IMR-90 (cell line): Measurements from ENCODE around the gene NPHP4. TPM values are rescaled to one million over a fixed set of nuclear protein-coding genes. Genes with fewer than 3 reads are reported as not detected.

Experiments
- ATAC-seq: fragments of 200-7000 bp; cut with Tn5 transposase; 2 replicates; pipeline ENCODE4 v1.9.1; 2020; ENCODE audit warnings: low read depth, mild to moderate bottlenecking, moderate library complexity
- BruUV-seq: library from RNA; stranded (reverse); fragments of 400-500 nt; replicated peaks from 2 replicates; lab custom pipeline; 2021; lab: Mats Ljungman, UMichigan
- CTCF ChIA-PET: fragments of 300-600 bp; formaldehyde crosslinking; extraction: SDS; loops from one replicate; lab custom pipeline; 2021; ENCODE audit warnings: antibody characterized with exemption; lab: Yijun Ruan, JAX
- POLR2A ChIA-PET: fragments of 300-600 bp; sonication (Branson Sonifier 250); formaldehyde crosslinking; loops from one replicate; lab custom pipeline; 2022; ENCODE audit warnings: antibody characterized with exemption; ENCODE audit not compliant: unreplicated experiment; lab: Charles Lee
- DNase-seq: peaks from one replicate; pipeline ENCODE4 v3.0.0; 2013
- H2AFZ ChIP-seq: replicated peaks from 2 replicates; pipeline ENCODE3; 2013; ENCODE audit warnings: low read length, mild to moderate bottlenecking; ENCODE audit not compliant: poor library complexity
- H2AK5ac ChIP-seq: 2 replicates; pipeline ENCODE4 v1.6.1; 2013; ENCODE audit warnings: low read depth, low read length, inconsistent platforms
- H2AK9ac ChIP-seq: replicated peaks from 2 replicates; pipeline ENCODE3; 2013; ENCODE audit warnings: mild to moderate bottlenecking, low read depth, low read length, moderate library complexity; ENCODE audit not compliant: poor library complexity
- H2BK120ac ChIP-seq: 2 replicates; pipeline ENCODE4 v1.6.1; 2013; ENCODE audit warnings: low read depth, low read length, inconsistent platforms
- H2BK15ac ChIP-seq: 3 replicates; pipeline ENCODE4 v1.6.1; 2013; ENCODE audit warnings: low read depth, low read length, inconsistent platforms
- H2BK20ac ChIP-seq: 2 replicates; pipeline ENCODE4 v1.6.1; 2013; ENCODE audit warnings: low read depth, mild to moderate bottlenecking, inconsistent platforms, low read length, moderate library complexity
- H2BK5ac ChIP-seq: 2 replicates; pipeline ENCODE4 v1.6.1; 2013; ENCODE audit warnings: mild to moderate bottlenecking, low read depth, low read length, inconsistent platforms; ENCODE audit not compliant: poor library complexity, severe bottlenecking
- H3K14ac ChIP-seq: replicated peaks from 2 replicates; pipeline ENCODE4 v1.6.1; 2013; ENCODE audit warnings: low read depth, low read length, inconsistent platforms
- H3K18ac ChIP-seq: 2 replicates; pipeline ENCODE4 v1.6.1; 2013; ENCODE audit warnings: low read depth, low read length, control low read depth
- H3K23ac ChIP-seq: 2 replicates; pipeline ENCODE4 v1.6.1; 2013; ENCODE audit warnings: low read depth, low read length, inconsistent platforms
- H3K27ac ChIP-seq: 2 replicates; pipeline ENCODE4 v1.5.1; 2013; ENCODE audit warnings: mild to moderate bottlenecking, control low read depth, low read length; ENCODE audit not compliant: insufficient read depth
- H3K27me3 ChIP-seq: 2 replicates; pipeline ENCODE4 v1.6.1; 2013; ENCODE audit warnings: low read length; ENCODE audit not compliant: control insufficient read depth, insufficient read depth
- H3K36me3 ChIP-seq: 2 replicates; pipeline ENCODE4 v1.6.1; 2013; ENCODE audit warnings: low read length, mixed read lengths; ENCODE audit not compliant: control insufficient read depth, insufficient read depth
- H3K4ac ChIP-seq: 2 replicates; pipeline ENCODE4 v1.6.1; 2013; ENCODE audit warnings: low read depth, low read length, inconsistent platforms
- H3K4me1 ChIP-seq: 2 replicates; pipeline ENCODE4 v1.6.1; 2013; ENCODE audit warnings: low read length, mixed read lengths; ENCODE audit not compliant: control insufficient read depth, insufficient read depth
- H3K4me2 ChIP-seq: 2 replicates; pipeline ENCODE4 v1.6.1; 2013; ENCODE audit warnings: low read depth, mild to moderate bottlenecking, control low read depth, low read length, moderate library complexity
- H3K4me3 ChIP-seq: 2 replicates; pipeline ENCODE4 v1.5.1; 2013; ENCODE audit warnings: low read depth, mild to moderate bottlenecking, control low read depth, low read length, moderate library complexity; ENCODE audit not compliant: insufficient read depth
- H3K56ac ChIP-seq: 2 replicates; pipeline ENCODE4 v1.6.1; 2013; ENCODE audit warnings: low read length, inconsistent platforms; ENCODE audit not compliant: insufficient read depth; ENCODE audit errors: extremely low read depth
- H3K79me1 ChIP-seq, 2 experiments: 2 replicates each; pipeline ENCODE4 v1.6.1; 2013; ENCODE audit warnings: low read length in 2 of 2, inconsistent platforms in 1 of 2, low read depth in 1 of 2
- H3K9ac ChIP-seq: 2 replicates; pipeline ENCODE4 v1.6.1; 2013; ENCODE audit warnings: low read depth, low read length, control low read depth
- H3K9me1 ChIP-seq: 2 replicates; pipeline ENCODE4 v1.6.1; 2013; ENCODE audit warnings: low read length, inconsistent platforms; ENCODE audit not compliant: insufficient read depth
- H3K9me3 ChIP-seq: 2 replicates; pipeline ENCODE4 v1.6.1; 2013; ENCODE audit warnings: low read length; ENCODE audit not compliant: control insufficient read depth, insufficient read depth
- H4K20me1 ChIP-seq: 2 replicates; pipeline ENCODE4 v1.6.1; 2013; ENCODE audit warnings: low read length, inconsistent platforms; ENCODE audit not compliant: insufficient read depth
- H4K5ac ChIP-seq: 2 replicates; pipeline ENCODE4 v1.6.1; 2013; ENCODE audit warnings: mild to moderate bottlenecking, low read depth, low read length, control low read depth
- H4K8ac ChIP-seq, 2 experiments: 2 replicates each; pipeline ENCODE4 v1.6.1; 2013; ENCODE audit warnings: low read depth in 2 of 2, low read length in 2 of 2, control low read depth in 1 of 2, inconsistent platforms in 1 of 2
- H4K91ac ChIP-seq: 2 replicates; pipeline ENCODE4 v1.6.1; 2013; ENCODE audit warnings: low read depth, low read length, inconsistent platforms; ENCODE audit not compliant: insufficient read depth
- BHLHE40 ChIP-seq: fragments of 150-350 bp; IDR thresholded peaks from 2 replicates; pipeline ENCODE4 v1.6.1; 2016; ENCODE audit warnings: mild to moderate bottlenecking, low read depth, low read length
- CEBPB ChIP-seq: IDR thresholded peaks from 2 replicates; pipeline ENCODE4 v1.6.1; 2012; ENCODE audit warnings: low read depth, low read length, improper control_type of control experiment
- CHD1 ChIP-seq: IDR thresholded peaks from 2 replicates; pipeline ENCODE4 v1.6.1; 2012; ENCODE audit warnings: low read depth, low read length, improper control_type of control experiment
- CTCF ChIP-seq: conservative IDR thresholded peaks from 2 replicates; pipeline ENCODE4 v1.5.1; 2012; ENCODE audit warnings: mild to moderate bottlenecking, low read depth, low read length, improper control_type of control experiment
- FOS ChIP-seq: fragments of 150-350 bp; IDR thresholded peaks from 2 replicates; pipeline ENCODE4 v1.6.1; 2016; ENCODE audit warnings: low read depth, low read length
- MAFK ChIP-seq: IDR thresholded peaks from 2 replicates; pipeline ENCODE4 v1.6.1; 2012; ENCODE audit warnings: low read depth, low read length, improper control_type of control experiment
- MAZ ChIP-seq: IDR thresholded peaks from 2 replicates; pipeline ENCODE4 v1.6.1; 2012; ENCODE audit warnings: low read depth, mild to moderate bottlenecking, low read length, improper control_type of control experiment, moderate library complexity, borderline replicate concordance
- MXI1 ChIP-seq: IDR thresholded peaks from 2 replicates; pipeline ENCODE4 v1.6.1; 2012; ENCODE audit warnings: low read depth, mild to moderate bottlenecking, low read length, moderate library complexity, borderline replicate concordance
- POLR2A ChIP-seq: IDR thresholded peaks from 2 replicates; pipeline ENCODE4 v1.6.1; 2012; ENCODE audit warnings: mild to moderate bottlenecking, low read depth, low read length
- RCOR1 ChIP-seq: IDR thresholded peaks from 2 replicates; pipeline ENCODE4 v1.6.1; 2012; ENCODE audit warnings: mild to moderate bottlenecking, low read length, improper control_type of control experiment; ENCODE audit not compliant: insufficient replicate concordance
- RFX5 ChIP-seq: IDR thresholded peaks from 2 replicates; pipeline ENCODE4 v1.8.0; 2012; ENCODE audit warnings: low read depth, mild to moderate bottlenecking, low read length, moderate library complexity
- SMC3 ChIP-seq: fragments of 150-350 bp; IDR thresholded peaks from 2 replicates; pipeline ENCODE4 v1.6.1; 2016; ENCODE audit warnings: low read depth, mild to moderate bottlenecking, antibody characterized with exemption, low read length, moderate library complexity
- USF2 ChIP-seq: fragments of 150-350 bp; IDR thresholded peaks from 2 replicates; pipeline ENCODE4 v1.6.1; 2017; ENCODE audit warnings: mild to moderate bottlenecking, antibody characterized with exemption, low read length, low read depth
- WGBS, 2 experiments: methylation state at CpG; one replicate each; pipeline versions ENCODE4 v1.1.5 to v1.1.7; 2013; ENCODE audit warnings: missing lambda C conversion rate in 2 of 2; ENCODE audit not compliant: insufficient read length in 1 of 2; ENCODE audit errors: extremely low coverage in 2 of 2; 5-methylcytosine and 5-hydroxymethylcytosine counted together
- dilution Hi-C: fragments of 300-500 bp; cut with HindIII; formaldehyde crosslinking; loops from one replicate; pipeline ENCODE4 v1.14.3; 2018; ENCODE audit warnings: low sequenced_read_pairs; ENCODE audit not compliant: unreplicated experiment
- in situ Hi-C: fragments of 300-500 bp; cut with MboI; formaldehyde crosslinking; loops from 3 replicates; pipeline ENCODE4 v1.14.3; 2019; ENCODE audit warnings: low sequenced_read_pairs, inconsistent platforms, mixed read lengths
- intact Hi-C: fragments of 100-400 bp; cut with micrococcal nuclease; formaldehyde crosslinking; loops from 2 replicates; pipeline ENCODE4 v1.10.0; 2022
- polyA plus RNA-seq, 3 experiments: library from polyadenylated mRNA; depleted of rRNA; stranded (reverse); fragments of >200 nt; gene quantifications; 2 replicates each; pipeline ENCODE4 v1.2.3, GENCODE V29; 2012; ENCODE audit warnings: low replicate concordance in 1 of 3
- total RNA-seq: library from RNA; depleted of rRNA; stranded (reverse); fragments of >200 nt; gene quantifications from 2 replicates; pipeline ENCODE4 v1.2.3, GENCODE V29; 2012

Gene NPHP4
- total and polyA plus RNA-seq, 2 of the 4 experiments (the other 2 are of a cell fraction), result 2.0 to 5.5 TPM

- H3K9ac ChIP-seq, result no peak overlapping the region
- H3K56ac ChIP-seq, result no peak overlapping the region
- no peak overlapping the region for H2BK20ac ChIP-seq
- TF ChIP-seq SMC3 (no peak), RFX5 (no peak), MAZ (no peak), POLR2A (no peak), FOS (no peak), RCOR1 (no peak), CHD1 (no peak), USF2 (no peak), MXI1 (no peak), CEBPB (no peak), MAFK (no peak), CTCF (no peak), BHLHE40 (no peak)
- H3K4me3 ChIP-seq, result no peak overlapping the region
- no peak overlapping the region for H4K8ac ChIP-seq
- H4K5ac ChIP-seq, result no peak overlapping the region
- no peaks in the 10 kb centered on the region for H3K27me3 ChIP-seq
- H2AK5ac ChIP-seq, result no peak overlapping the region
- H2BK5ac ChIP-seq, result no peak overlapping the region
- intact Hi-C loops, result no loop called here
- dilution Hi-C loops, result no loop called here
- H3K9me1 ChIP-seq, result no peaks in the 10 kb centered on the region
- no TSS peak for BruUV-seq
- peaks cover 24% of the 10 kb centered on the region for H3K9me3 ChIP-seq
- no peak overlapping the region for H3K23ac ChIP-seq
- 69% methylated on average over 2 of the region's 5 CpGs; no CpG with 5 or more reads in 1 of the 2 experiments for WGBS, 2 experiments
- H3K4me1 ChIP-seq, result no peaks in the 10 kb centered on the region
- ATAC-seq, result no peak
- H4K20me1 ChIP-seq, result no peaks in the 10 kb centered on the region
- H3K4ac ChIP-seq, result no peak overlapping the region
- H2BK15ac ChIP-seq, result no peak overlapping the region
- no peak overlapping the region for H4K91ac ChIP-seq
- no peak overlapping the region for H3K27ac ChIP-seq
- H3K79me1 ChIP-seq, result no peaks in the 10 kb centered on the region
- no peak overlapping the region for H2AK9ac ChIP-seq
- CTCF ChIA-PET, result no interaction called here
- in situ Hi-C loops, result no loop called here
- H3K14ac ChIP-seq, result no peak overlapping the region
- H3K18ac ChIP-seq, result no peak overlapping the region
- no peak for DNase-seq
- H3K36me3 ChIP-seq, result no peaks in the 10 kb centered on the region
- H3K4me2 ChIP-seq, result no peak overlapping the region
- H2AFZ ChIP-seq, result no peak overlapping the region
- POLR2A ChIA-PET, result no interaction called here
- no peak overlapping the region for H2BK120ac ChIP-seq
Observed at GRCh38 chr1:5822266-5822665, 170.0 kb downstream of the NPHP4 start.
